T47D (cell line): Measurements from ENCODE around the gene BTBD17.

ENCODE experiments used
- DNase-seq, 2 experiments: peaks; one replicate each; pipeline versions ENCODE4 v3.0.0 to v3.0.0-alpha.2; 2011 to 2012; ENCODE audit warnings: low read depth in 1 of 2, low spot score in 1 of 2
- JUND ChIP-seq: IDR thresholded peaks from 2 replicates; pipeline ENCODE4 v1.6.1; 2012; ENCODE audit warnings: low read depth
- in situ Hi-C: cut with HindIII; loops from 2 replicates; pipeline ENCODE4 v1.10.0; 2016; ENCODE audit warnings: low sequenced_read_pairs, low pct_unique_long_range_greater_than_20kb

The BTBD17 gene

GRCh38 chr17:74380086-74380958 is 18.7 kb upstream of the BTBD17 start:
- peak; percentile 74 to 96 for DNase-seq
- in situ Hi-C loops, result no loop called here
- no peak for TF ChIP-seq JUND

- peak; percentile 91 to 92 for DNase-seq
- no peak for TF ChIP-seq JUND
- in situ Hi-C loops, result no loop called here
These were observed 17.9 kb upstream of the BTBD17 start for GRCh38 chr17:74379495-74380085.

GRCh38 chr17:74374858-74375257 is 13.2 kb upstream of the BTBD17 start:
- no peak for TF ChIP-seq JUND
- DNase-seq, result no peak
- in situ Hi-C loops, result no loop called here

GRCh38 chr17:74373838-74374606 is 12.4 kb upstream of the BTBD17 start:
- DNase-seq, result peak in 1 of 2 experiments; percentile 32
- in situ Hi-C loops, result no loop called here
- no peak for TF ChIP-seq JUND

GRCh38 chr17:74372426-74372825 is 10.8 kb upstream of the BTBD17 start:
- no peak for TF ChIP-seq JUND
- no peak for DNase-seq
- in situ Hi-C loops, result no loop called here

- no peak for DNase-seq
- TF ChIP-seq JUND, result no peak
- in situ Hi-C loops, result no loop called here
These were observed 10.0 kb upstream of the BTBD17 start for GRCh38 chr17:74371653-74372147.

GRCh38 chr17:74369665-74370490 is 8.2 kb upstream of the BTBD17 start:
- no peak for DNase-seq
- in situ Hi-C loops, result no loop called here
- no peak for TF ChIP-seq JUND

GRCh38 chr17:74369221-74369620 is 7.6 kb upstream of the BTBD17 start:
- DNase-seq, result peak in 1 of 2 experiments; percentile 69
- TF ChIP-seq JUND, result no peak

GRCh38 chr17:74368341-74369081 is 6.8 kb upstream of the BTBD17 start:
- TF ChIP-seq JUND, result no peak
- peak; percentile 87 to 93 for DNase-seq
- in situ Hi-C loops, result no loop called here

More at GRCh38 chr17:74369221-74369620, 7.6 kb upstream of the BTBD17 start:
- in situ Hi-C loops, result no loop called here

- in situ Hi-C loops, result no loop called here
- no peak for TF ChIP-seq JUND
- DNase-seq, result no peak
These were observed 5.5 kb upstream of the BTBD17 start, which contains the start of gene GPR142 for GRCh38 chr17:74367206-74367605. Gene GPR142, plus strand, starts transcription at chr17:74367506. Its CDS starts 2,035 bp downstream, at chr17:74369541.

GRCh38 chr17:74362810-74363498 is 1.3 kb upstream of the BTBD17 start:
- no peak for TF ChIP-seq JUND
- in situ Hi-C loops, result no loop called here
- DNase-seq, result peak in 1 of 2 experiments; percentile 24
